ENCODE measurements around the gene GABRG3. TPM values are rescaled to one million over a fixed set of nuclear protein-coding genes. Genes with fewer than 3 reads are reported as not detected.

GABRG3 gene
- total and polyA plus RNA-seq, 9 of the 15 experiments (the other 6 are each of a cell fraction or from before 2014, with no cell fraction given) = 4.0 to 15.1 (median 11.2) TPM

DNA sequence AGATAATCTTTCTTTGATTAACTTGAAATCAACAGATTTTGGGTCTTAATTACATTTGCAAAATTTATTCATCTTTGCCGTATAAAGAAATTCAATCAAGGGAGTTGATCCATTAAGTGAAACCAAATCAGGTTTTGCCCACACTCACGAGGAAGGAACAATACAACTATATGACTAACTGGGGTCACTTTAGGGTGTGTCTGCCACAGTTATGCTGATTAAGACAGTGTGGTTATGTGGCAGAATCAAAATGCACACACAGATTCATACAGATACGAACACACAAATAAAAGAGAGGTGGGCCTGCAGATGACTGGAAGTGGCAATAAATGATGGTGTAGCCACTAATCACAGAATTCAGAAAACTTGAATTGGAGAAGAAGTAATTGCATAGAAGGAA, 543.5 kb downstream of the GABRG3 start:
- no peaks in the 10 kb centered on the region for H3K4me1 ChIP-seq (replicated peaks in 1 of 2; ENCODE audit: control insufficient read depth in 2 of 2, insufficient read depth in 2 of 2, low read length in 2 of 2)
- no peaks in the 10 kb centered on the region for H4K20me1 ChIP-seq (replicated peaks; ENCODE audit: control insufficient read depth, insufficient read depth, low read length)
- no peaks in the 10 kb centered on the region for H3K36me3 ChIP-seq (ENCODE audit: control insufficient read depth, insufficient read depth, low read length)
- ATAC-seq (no peak), DNase-seq (ENCODE audit: extremely low read depth in 1 of 4, low spot score in 3 of 4) (no peak), FAIRE-seq (no peak)
- WGBS (ENCODE audit: insufficient coverage, low coverage, missing lambda C conversion rate) = 28% methylated on average over 3 of the region's 3 CpGs
- intact Hi-C loops (cut with micrococcal nuclease) = no loop called here
- H2AFZ ChIP-seq (ENCODE audit: low read depth, low read length) = no peak overlapping the region
- H3K79me2 ChIP-seq (ENCODE audit: control insufficient read depth, insufficient read depth, low read length) = no peaks in the 10 kb centered on the region
- no peaks in the 10 kb centered on the region for H3K27me3 ChIP-seq (ENCODE audit: control insufficient read depth in 2 of 2, insufficient read depth in 2 of 2, low read length in 2 of 2)
- no peak overlapping the region for H3K4me2 ChIP-seq (ENCODE audit: insufficient read depth, low read length)
- no peak overlapping the region for H3K4me3 ChIP-seq
- H3K9me1 ChIP-seq (ENCODE audit: control insufficient read depth, insufficient read depth, low read length) = no peaks in the 10 kb centered on the region
- H3K9ac ChIP-seq (ENCODE audit: insufficient read depth in 1 of 2, low read depth in 2 of 2, low read length in 2 of 2) = no peak overlapping the region
- no TSS peak for BruUV-seq (replicated peaks)
- POLR2A ChIA-PET = no interaction called here
- CTCF ChIA-PET (ENCODE audit: low intra/inter-chr PET ratio) = no interaction called here
- no peak overlapping the region for H3K27ac ChIP-seq (ENCODE audit: extremely low read depth, low read depth, low read length)
- in situ Hi-C loops (cut with MboI) = no loop called here
- peaks cover 6% of the 10 kb centered on the region; the same call in 1 of the 2 replicates for H3K9me3 ChIP-seq (replicated peaks; ENCODE audit: control insufficient read depth, insufficient read depth, low read depth, low read length)
- TF ChIP-seq CTBP1 (IDR thresholded peaks at IDR 0.05; ENCODE audit: borderline replicate concordance) (no peak), HDAC2 (IDR thresholded peaks at IDR 0.05) (no peak), CHD7 (IDR thresholded peaks at IDR 0.05; ENCODE audit: low read depth, low read length) (no peak), RHOXF2B (CRISPR knock-in tag; conservative IDR thresholded peaks at IDR 0.05) (no peak), NFYB (IDR thresholded peaks at IDR 0.05; ENCODE audit: extremely low read depth, insufficient read length) (no peak), TCF7 (IDR thresholded peaks at IDR 0.05; ENCODE audit: borderline replicate concordance) (no peak), BCL6 (CRISPR knock-in tag; IDR thresholded peaks at IDR 0.05) (no peak), TOE1 (IDR thresholded peaks at IDR 0.05; ENCODE audit: borderline replicate concordance) (no peak), TOE1 (CRISPR knock-in tag; IDR thresholded peaks at IDR 0.05; ENCODE audit: borderline replicate concordance, low read depth) (no peak), ILK (tag; IDR thresholded peaks at IDR 0.05; ENCODE audit: borderline replicate concordance, low read depth) (no peak), ETS1 (conservative IDR thresholded peaks at IDR 0.05; ENCODE audit: control insufficient read depth, low read depth, low read length) (no peak)

Measured in K562 (cell line).